Activated T-cell treated with anti-CD3 and anti-CD28 coated beads, Interleukin-2, amount 50 U/mL, for 4 hours (primary cell): ENCODE measurements around the gene ZNF385B. TPM values are rescaled to one million over a fixed set of nuclear protein-coding genes. Genes with fewer than 3 reads are reported as not detected.
"Not testable (repeated sequence)": the region's sequence is repeated elsewhere in the genome, so short reads cannot be mapped to it uniquely, and the experiment has no call there.

Experiments used
- ATAC-seq, 2 donors: fragments of 200-7000 bp; cut with Tn5 transposase; one replicate each; pipeline ENCODE4 v1.10.0; 2021
- DNase-seq: peaks from one replicate; pipeline ENCODE4 v3.0.0-alpha.2; 2020
- H3K27me3 Mint-ChIP-seq: one replicate; pipeline ENCODE4 v1.8.0; 2021; ENCODE audit warnings: low read depth, mixed read lengths
- H3K36me3 Mint-ChIP-seq: one replicate; pipeline ENCODE4 v1.8.0; 2022; ENCODE audit warnings: mixed read lengths; ENCODE audit not compliant: insufficient read depth
- H3K4me1 Mint-ChIP-seq: one replicate; pipeline ENCODE4 v1.8.0; 2021; ENCODE audit warnings: low read depth, mixed read lengths
- H3K4me3 Mint-ChIP-seq: one replicate; pipeline ENCODE4 v1.8.0; 2021; ENCODE audit warnings: mild to moderate bottlenecking, moderate library complexity, mixed read lengths
- H3K9me3 Mint-ChIP-seq: one replicate; pipeline ENCODE4 v1.8.0; 2021; ENCODE audit warnings: mixed read lengths
- total RNA-seq, 3 donors: library from RNA; stranded (reverse); gene quantifications; one replicate each; pipeline ENCODE4 v1.2.1, GENCODE V29; 2021

ZNF385B gene
- total RNA-seq, 3 donors from 2014 or later: 0.08 TPM; not detected in 2

- Mint-ChIP-seq H3K27me3 (peaks cover 4% of the 10 kb centered on the region), H3K4me1 (no peaks in the 10 kb centered on the region), H3K36me3 (no peaks in the 10 kb centered on the region), H3K4me3 (no peak overlapping the region), H3K9me3 (no peaks in the 10 kb centered on the region)
- ATAC-seq (no peak), DNase-seq (no peak)
Observed at GRCh38 chr2:179646862-179647587, 214.4 kb downstream of the ZNF385B start.

- Mint-ChIP-seq H3K4me1 (no peaks in the 10 kb centered on the region), H3K4me3 (no peak overlapping the region), H3K27me3 (peaks cover 4% of the 10 kb centered on the region), H3K36me3 (no peaks in the 10 kb centered on the region), H3K9me3 (no peaks in the 10 kb centered on the region)
- no peak for DNase-seq
- no peak for ATAC-seq
Observed at GRCh38 chr2:179646173-179646769, 215.1 kb downstream of the ZNF385B start.

GRCh38 chr2:179645047-179645446 is 216.4 kb downstream of the ZNF385B start:
- ATAC-seq: no peak

GRCh38 chr2:179642462-179642861 is 218.9 kb downstream of the ZNF385B start:
- H3K27me3 Mint-ChIP-seq: peaks cover 4% of the 10 kb centered on the region
- ATAC-seq (no peak), DNase-seq (no peak)
- H3K4me3 Mint-ChIP-seq: no peak overlapping the region
- no peaks in the 10 kb centered on the region for H3K4me1 Mint-ChIP-seq
- no peaks in the 10 kb centered on the region for H3K9me3 Mint-ChIP-seq
- no peaks in the 10 kb centered on the region for H3K36me3 Mint-ChIP-seq

More at GRCh38 chr2:179645047-179645446, 216.4 kb downstream of the ZNF385B start:
- Mint-ChIP-seq H3K4me1 (no peaks in the 10 kb centered on the region), H3K9me3 (no peaks in the 10 kb centered on the region), H3K27me3 (peaks cover 4% of the 10 kb centered on the region), H3K36me3 (no peaks in the 10 kb centered on the region), H3K4me3 (no peak overlapping the region)
- DNase-seq: no peak

- DNase-seq: no peak
- H3K4me3 Mint-ChIP-seq: no peak overlapping the region
- H3K4me1 Mint-ChIP-seq: no peaks in the 10 kb centered on the region
- H3K9me3 Mint-ChIP-seq: no peaks in the 10 kb centered on the region
- H3K27me3 Mint-ChIP-seq: no peaks in the 10 kb centered on the region
- no peaks in the 10 kb centered on the region for H3K36me3 Mint-ChIP-seq
- ATAC-seq: no peak
Observed at GRCh38 chr2:179636995-179637394, 224.4 kb downstream of the ZNF385B start.

GRCh38 chr2:179636100-179636980 is 225.1 kb downstream of the ZNF385B start:
- ATAC-seq: no peak
- no peaks in the 10 kb centered on the region for H3K27me3 Mint-ChIP-seq
- no peaks in the 10 kb centered on the region for H3K4me1 Mint-ChIP-seq
- no peak overlapping the region for H3K4me3 Mint-ChIP-seq
- DNase-seq: no peak
- H3K9me3 Mint-ChIP-seq: no peaks in the 10 kb centered on the region
- H3K36me3 Mint-ChIP-seq: no peaks in the 10 kb centered on the region

- not testable (repeated sequence) for H3K9me3 Mint-ChIP-seq, H3K4me1 Mint-ChIP-seq, H3K27me3 Mint-ChIP-seq, H3K36me3 Mint-ChIP-seq, ATAC-seq, H3K4me3 Mint-ChIP-seq, DNase-seq
Observed at GRCh38 chr2:179631769-179632385, 229.5 kb downstream of the ZNF385B start.

GRCh38 chr2:179629776-179630175 is 231.6 kb downstream of the ZNF385B start:
- H3K36me3 Mint-ChIP-seq, H3K9me3 Mint-ChIP-seq, DNase-seq, H3K4me3 Mint-ChIP-seq, ATAC-seq, H3K4me1 Mint-ChIP-seq, H3K27me3 Mint-ChIP-seq: not testable (repeated sequence)

- H3K4me1 Mint-ChIP-seq: no peaks in the 10 kb centered on the region
- peaks cover 3% of the 10 kb centered on the region for H3K27me3 Mint-ChIP-seq
- DNase-seq (no peak), ATAC-seq (no peak)
- H3K9me3 Mint-ChIP-seq: no peaks in the 10 kb centered on the region
- H3K36me3 Mint-ChIP-seq: no peaks in the 10 kb centered on the region
- no peak overlapping the region for H3K4me3 Mint-ChIP-seq
Observed at GRCh38 chr2:179626261-179626660, 235.2 kb downstream of the ZNF385B start.

GRCh38 chr2:179622635-179623300 is 238.6 kb downstream of the ZNF385B start:
- no peak for ATAC-seq
- no peaks in the 10 kb centered on the region for H3K36me3 Mint-ChIP-seq
- H3K4me3 Mint-ChIP-seq: no peak overlapping the region
- no peaks in the 10 kb centered on the region for H3K4me1 Mint-ChIP-seq
- H3K27me3 Mint-ChIP-seq: no peaks in the 10 kb centered on the region
- H3K9me3 Mint-ChIP-seq: no peaks in the 10 kb centered on the region
- DNase-seq: no peak

GRCh38 chr2:179622112-179622511 is 239.3 kb downstream of the ZNF385B start:
- Mint-ChIP-seq H3K9me3 (no peaks in the 10 kb centered on the region), H3K36me3 (no peaks in the 10 kb centered on the region), H3K27me3 (no peaks in the 10 kb centered on the region), H3K4me1 (no peaks in the 10 kb centered on the region), H3K4me3 (no peak overlapping the region)
- DNase-seq (no peak), ATAC-seq (no peak)

- H3K36me3 Mint-ChIP-seq: no peaks in the 10 kb centered on the region
- H3K4me1 Mint-ChIP-seq: no peaks in the 10 kb centered on the region
- H3K4me3 Mint-ChIP-seq: no peak overlapping the region
- ATAC-seq: no peak
- no peak for DNase-seq
- no peaks in the 10 kb centered on the region for H3K9me3 Mint-ChIP-seq
- H3K27me3 Mint-ChIP-seq: no peaks in the 10 kb centered on the region
Observed at GRCh38 chr2:179619947-179620467, 241.4 kb downstream of the ZNF385B start.

- no peaks in the 10 kb centered on the region for H3K4me1 Mint-ChIP-seq
Observed at GRCh38 chr2:179614121-179614520, 247.3 kb downstream of the ZNF385B start.

GRCh38 chr2:179613701-179614100 is 247.7 kb downstream of the ZNF385B start:
- H3K4me1 Mint-ChIP-seq: no peaks in the 10 kb centered on the region
- no peak overlapping the region for H3K4me3 Mint-ChIP-seq
- no peaks in the 10 kb centered on the region for H3K9me3 Mint-ChIP-seq
- no peaks in the 10 kb centered on the region for H3K27me3 Mint-ChIP-seq
- ATAC-seq: no peak
- no peak for DNase-seq
- H3K36me3 Mint-ChIP-seq: no peaks in the 10 kb centered on the region

More at GRCh38 chr2:179614121-179614520, 247.3 kb downstream of the ZNF385B start:
- Mint-ChIP-seq H3K4me3 (no peak overlapping the region), H3K9me3 (no peaks in the 10 kb centered on the region), H3K27me3 (no peaks in the 10 kb centered on the region), H3K36me3 (no peaks in the 10 kb centered on the region)
- no peak for ATAC-seq
- no peak for DNase-seq
